Mesenchymal stem cell (in vitro differentiated cells and primary cell): ENCODE measurements around the gene MPST.

Experiments used
- DNase-seq: peaks from one replicate; pipeline ENCODE4 v3.0.0-alpha.2; 2013
- H2AFZ ChIP-seq: one replicate; pipeline ENCODE4 v1.6.1; 2013; ENCODE audit warnings: low read depth, mild to moderate bottlenecking, control low read depth, inconsistent platforms, low read length, moderate library complexity
- H2AK5ac ChIP-seq: 2 replicates; pipeline ENCODE4 v1.6.1; 2013; ENCODE audit warnings: low read length, moderate library complexity, mild to moderate bottlenecking, inconsistent platforms; ENCODE audit not compliant: severe bottlenecking
- H2BK120ac ChIP-seq: one replicate; pipeline ENCODE4 v1.6.1; 2013; ENCODE audit warnings: low read depth, mild to moderate bottlenecking, inconsistent platforms, low read length, moderate library complexity
- H2BK12ac ChIP-seq, 2 experiments: one replicate each; pipeline ENCODE4 v1.6.1; 2013; ENCODE audit warnings: inconsistent platforms in 2 of 2, low read length in 2 of 2, mild to moderate bottlenecking in 2 of 2, moderate library complexity in 2 of 2, control low read depth in 1 of 2
- H2BK15ac ChIP-seq: one replicate; pipeline ENCODE4 v1.6.1; 2013; ENCODE audit warnings: mild to moderate bottlenecking, low read depth, inconsistent platforms; ENCODE audit not compliant: poor library complexity, severe bottlenecking
- H2BK5ac ChIP-seq: 2 replicates; pipeline ENCODE4 v1.6.1; 2013; ENCODE audit warnings: low read depth, mild to moderate bottlenecking, low read length, control low read depth, inconsistent platforms; ENCODE audit not compliant: poor library complexity, severe bottlenecking
- H3K14ac ChIP-seq, 2 experiments: one replicate each; pipeline ENCODE4 v1.6.1; 2013; ENCODE audit warnings: inconsistent platforms in 2 of 2, low read length in 2 of 2, control low read depth in 1 of 2, mild to moderate bottlenecking in 1 of 2, moderate library complexity in 1 of 2
- H3K18ac ChIP-seq, 2 experiments: one replicate each; pipeline ENCODE4 v1.6.1; 2013; ENCODE audit warnings: inconsistent platforms in 2 of 2, low read length in 2 of 2, control low read depth in 1 of 2, low read depth in 1 of 2, mild to moderate bottlenecking in 1 of 2
- H3K23ac ChIP-seq, 2 experiments: one replicate each; pipeline ENCODE4 v1.6.1; 2013; ENCODE audit warnings: inconsistent platforms in 2 of 2, low read length in 2 of 2, mild to moderate bottlenecking in 2 of 2, moderate library complexity in 2 of 2, control low read depth in 1 of 2
- H3K27ac ChIP-seq: 2 replicates; pipeline ENCODE4 v1.5.1; 2013; ENCODE audit warnings: mild to moderate bottlenecking, moderate library complexity, low read length, control low read depth, inconsistent platforms; ENCODE audit not compliant: poor library complexity, severe bottlenecking
- H3K27me3 ChIP-seq, 2 experiments: 2 replicates each; pipeline versions ENCODE4 v1.6.1 to v1.7.0; 2013; ENCODE audit warnings: low read length in 2 of 2, mild to moderate bottlenecking in 2 of 2, moderate library complexity in 2 of 2, control low read depth in 1 of 2, inconsistent platforms in 1 of 2; ENCODE audit not compliant: control insufficient read depth in 1 of 2, insufficient read depth in 1 of 2
- H3K36me3 ChIP-seq, 2 experiments: 2 replicates each; pipeline versions ENCODE4 v1.6.1 to v1.7.0; 2013; ENCODE audit warnings: low read length in 2 of 2, control low read depth in 1 of 2, inconsistent platforms in 1 of 2, low read depth in 1 of 2, mild to moderate bottlenecking in 1 of 2; ENCODE audit not compliant: insufficient read depth in 2 of 2, control insufficient read depth in 1 of 2
- H3K4ac ChIP-seq, 2 experiments: one replicate each; pipeline ENCODE4 v1.6.1; 2013; ENCODE audit warnings: inconsistent platforms in 2 of 2, low read length in 2 of 2, mild to moderate bottlenecking in 2 of 2, moderate library complexity in 2 of 2, control low read depth in 1 of 2, low read depth in 1 of 2
- H3K4me1 ChIP-seq: 2 replicates; pipeline ENCODE4 v1.6.1; 2013; ENCODE audit warnings: low read depth, low read length, control low read depth; ENCODE audit not compliant: control insufficient read depth, insufficient read depth
- H3K4me2 ChIP-seq: 2 replicates; pipeline ENCODE4 v1.6.1; 2013; ENCODE audit warnings: low read length, mild to moderate bottlenecking, inconsistent platforms; ENCODE audit not compliant: poor library complexity, severe bottlenecking
- H3K4me3 ChIP-seq, 2 experiments: 2 replicates each; pipeline versions ENCODE4 v1.5.1 to v1.7.0; 2013; ENCODE audit warnings: low read length in 2 of 2, mild to moderate bottlenecking in 2 of 2, control low read depth in 1 of 2, low read depth in 1 of 2; ENCODE audit not compliant: insufficient read depth in 1 of 2
- H3K79me1 ChIP-seq: replicated peaks from 2 replicates; pipeline ENCODE4 v1.6.1; 2013; ENCODE audit warnings: mild to moderate bottlenecking, control low read depth, low read length, inconsistent platforms; ENCODE audit not compliant: poor library complexity, severe bottlenecking
- H3K9ac ChIP-seq: 2 replicates; pipeline ENCODE4 v1.7.0; 2013; ENCODE audit warnings: mild to moderate bottlenecking, low read length, moderate library complexity
- H3K9me3 ChIP-seq: 2 replicates; pipeline ENCODE4 v1.7.0; 2013; ENCODE audit warnings: mild to moderate bottlenecking, low read length; ENCODE audit not compliant: control insufficient read depth
- H4K8ac ChIP-seq: one replicate; pipeline ENCODE4 v1.6.1; 2013; ENCODE audit warnings: inconsistent platforms, mild to moderate bottlenecking, low read length, moderate library complexity
- H4K91ac ChIP-seq: one replicate; pipeline ENCODE4 v1.6.1; 2013; ENCODE audit warnings: mild to moderate bottlenecking, low read length, inconsistent platforms
- WGBS: methylation state at CpG from one replicate; pipeline ENCODE4 v1.1.7; 2013; ENCODE audit warnings: mixed read lengths; 5-methylcytosine and 5-hydroxymethylcytosine counted together

The MPST gene

DNA sequence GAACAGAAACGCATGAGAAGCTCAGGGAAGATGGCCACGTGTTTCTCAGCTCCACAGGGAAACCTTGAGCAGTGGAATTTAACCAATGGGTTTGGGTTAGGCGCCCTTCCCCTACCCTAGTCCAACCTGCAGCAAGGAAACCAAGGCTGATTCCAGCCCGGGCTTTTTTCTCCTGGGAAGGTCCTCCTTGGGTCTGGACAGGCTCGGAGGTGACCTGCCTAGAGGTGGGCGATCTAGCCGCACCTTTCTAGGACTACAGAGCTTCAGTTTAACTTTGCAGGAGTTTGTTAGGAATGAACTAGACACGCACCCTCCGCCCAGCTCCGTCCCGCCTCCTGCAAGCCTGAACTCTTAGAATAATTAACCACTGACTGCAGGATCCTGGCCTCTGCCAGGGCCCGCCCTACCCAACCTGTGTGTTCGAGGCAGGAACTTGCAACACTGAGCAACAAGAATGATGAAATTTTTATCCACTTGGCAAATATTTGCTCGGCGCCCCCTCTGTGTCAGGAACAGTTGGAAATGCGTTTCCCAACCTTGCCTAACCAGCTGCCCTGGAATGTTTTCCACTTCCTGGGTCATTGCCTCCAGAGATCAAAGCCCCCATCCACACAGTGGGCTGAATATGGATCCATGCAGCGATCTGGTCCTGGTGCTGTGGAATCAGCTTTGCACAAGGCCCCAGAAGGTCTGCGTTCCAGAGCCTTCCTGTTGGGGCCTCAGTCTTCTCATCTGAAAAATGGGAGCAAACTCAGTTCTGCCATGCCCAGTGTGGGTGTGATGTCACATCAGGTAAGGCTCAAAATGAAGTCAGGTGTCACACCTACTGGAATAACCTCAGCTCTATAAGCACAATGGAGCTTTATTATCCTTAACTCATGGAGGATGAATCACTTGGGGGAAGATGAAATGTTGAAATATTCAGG is 13.3 kb downstream of the MPST start:
- Histone ChIP-seq H3K9me3 (no peaks in the 10 kb centered on the region), H3K27me3 (peaks cover 5 to 29% of the 10 kb centered on the region in 2 experiments), H3K27ac (peak overlapping the region; percentile 85), H2BK12ac (no peak overlapping the region), H3K4me2 (peak overlapping the region; percentile 78), H3K14ac (no peak overlapping the region), H3K4ac (no peak overlapping the region), H2AFZ (no peak overlapping the region), H3K18ac (no peak overlapping the region), H3K4me3 (no peak overlapping the region), H4K8ac (no peak overlapping the region), H2BK15ac (no peak overlapping the region), H3K9ac (no peak overlapping the region), H3K79me1 (peaks cover 11% of the 10 kb centered on the region), H3K4me1 (peaks cover 28% of the 10 kb centered on the region), H3K23ac (no peak overlapping the region), H4K91ac (no peak overlapping the region), H2BK5ac (peak overlapping the region; percentile 47), H3K36me3 (peaks cover 16 to 22% of the 10 kb centered on the region in 2 experiments), H2AK5ac (peak overlapping the region; percentile 51), H2BK120ac (no peak overlapping the region)
- WGBS: 78% methylated on average over 18 of the region's 18 CpGs
- DNase-seq: peak; percentile 63

DNA sequence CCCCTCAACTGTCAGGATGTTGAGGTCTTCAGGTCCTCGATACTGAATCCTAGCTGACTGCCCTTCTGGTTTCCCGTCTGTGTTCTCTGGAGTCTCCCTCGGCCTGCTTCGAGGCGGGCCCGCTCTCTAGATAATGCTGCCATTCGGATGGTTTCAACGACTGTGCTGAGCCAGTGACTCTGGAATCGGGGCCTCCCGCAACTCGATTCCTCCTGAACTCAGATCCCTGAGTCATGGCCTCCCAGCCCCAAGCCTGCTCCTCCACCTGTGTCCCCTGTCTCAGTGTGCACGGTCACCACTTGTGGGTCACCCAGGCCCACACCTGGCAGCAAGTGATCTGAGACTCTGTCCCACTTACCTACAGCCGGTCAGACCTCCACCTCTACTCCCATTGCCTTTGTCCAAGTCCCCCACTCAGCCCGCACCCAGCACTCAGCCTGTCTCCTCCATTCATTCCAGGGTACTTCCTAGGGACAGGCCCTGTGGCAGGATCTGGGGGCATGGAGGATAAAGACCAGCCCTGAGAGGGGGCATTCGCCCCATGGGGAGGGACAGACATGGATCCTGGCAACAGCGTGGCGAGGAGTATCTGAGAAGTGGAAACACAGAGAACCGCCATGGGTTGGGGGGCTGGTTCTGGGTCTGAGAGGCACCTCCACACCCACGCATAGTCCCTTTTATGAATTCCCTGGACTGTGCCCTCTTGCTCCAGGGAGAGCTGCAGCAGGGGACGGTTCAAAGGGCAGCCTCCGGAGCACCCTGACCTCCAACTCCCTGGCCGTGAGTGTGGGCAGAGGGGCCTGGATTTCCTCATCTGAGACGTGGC is 14.3 kb downstream of the MPST start:
- Histone ChIP-seq H3K27me3 (peaks cover 5 to 29% of the 10 kb centered on the region in 2 experiments), H3K18ac (no peak overlapping the region), H3K9me3 (no peaks in the 10 kb centered on the region), H4K8ac (peak overlapping the region; percentile 40), H3K27ac (no peak overlapping the region), H3K36me3 (peaks cover 12 to 21% of the 10 kb centered on the region in 2 experiments), H3K4me3 (no peak overlapping the region), H3K4ac (no peak overlapping the region), H3K14ac (no peak overlapping the region), H2BK15ac (no peak overlapping the region), H2AK5ac (peak overlapping the region; percentile 97), H2AFZ (no peak overlapping the region), H2BK5ac (no peak overlapping the region), H3K79me1 (peaks cover 9% of the 10 kb centered on the region), H4K91ac (no peak overlapping the region), H3K4me2 (no peak overlapping the region), H3K23ac (no peak overlapping the region), H3K9ac (no peak overlapping the region), H2BK120ac (no peak overlapping the region), H2BK12ac (peak overlapping the region in 1 of 2 experiments; percentile 18), H3K4me1 (peaks cover 28% of the 10 kb centered on the region)
- DNase-seq: no peak
- 90% methylated on average over 22 of the region's 23 CpGs for WGBS

DNA sequence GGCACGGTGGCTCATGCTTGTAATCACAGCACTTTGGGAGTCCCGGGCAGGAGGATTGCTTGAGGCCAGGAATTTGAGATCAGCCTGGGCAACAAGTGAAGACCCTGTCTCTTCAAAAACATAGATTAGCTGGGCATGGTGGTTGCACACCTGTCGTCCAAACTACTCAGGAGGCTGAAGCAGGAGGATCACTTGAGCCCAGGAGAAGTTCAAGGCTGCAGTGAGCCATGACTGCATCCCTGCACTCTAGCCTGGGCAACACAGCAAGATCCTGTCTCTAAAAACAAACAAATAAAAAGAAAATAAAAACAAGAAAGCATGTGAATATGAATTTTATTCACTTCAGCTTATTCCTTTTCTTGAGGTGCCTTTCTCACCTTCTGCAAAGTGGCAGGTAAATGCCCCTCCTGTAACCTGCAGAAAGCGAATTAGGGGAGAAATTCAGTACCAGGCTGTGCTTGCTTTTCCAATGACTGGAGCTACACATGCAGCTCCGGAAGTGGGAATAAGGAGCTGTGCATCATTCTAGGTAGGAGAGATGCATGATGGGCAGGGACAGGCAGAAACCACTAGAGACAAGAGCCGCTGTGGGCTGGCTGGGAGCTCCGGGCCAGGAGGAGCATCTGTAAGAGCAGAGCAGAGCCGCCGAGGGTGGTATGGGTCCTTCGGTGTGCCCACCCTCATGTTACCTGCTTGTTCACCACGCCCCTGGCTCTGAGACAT is 17.3 kb downstream of the MPST start:
- Histone ChIP-seq H3K36me3 (no peaks in the 10 kb centered on the region), H3K79me1 (no peaks in the 10 kb centered on the region), H3K23ac (no peak overlapping the region), H2BK12ac (no peak overlapping the region), H3K27me3 (peaks cover 5 to 29% of the 10 kb centered on the region in 2 experiments), H2BK5ac (no peak overlapping the region), H3K14ac (no peak overlapping the region), H3K27ac (no peak overlapping the region), H4K8ac (no peak overlapping the region), H2BK120ac (no peak overlapping the region), H2AK5ac (no peak overlapping the region), H3K9ac (no peak overlapping the region), H3K4ac (no peak overlapping the region), H2AFZ (no peak overlapping the region), H3K18ac (no peak overlapping the region), H3K4me3 (no peak overlapping the region), H2BK15ac (no peak overlapping the region), H3K4me2 (no peak overlapping the region), H4K91ac (no peak overlapping the region), H3K9me3 (no peaks in the 10 kb centered on the region), H3K4me1 (peaks cover 19% of the 10 kb centered on the region)
- DNase-seq: no peak
- WGBS: 88% methylated on average over 11 of the region's 11 CpGs
